Lung (tissue), 12 donors: ENCODE results near the gene IL17B. TPM values are rescaled to one million over a fixed set of nuclear protein-coding genes. Genes with fewer than 3 reads are reported as not detected.

ENCODE experiments used
- ATAC-seq: fragments of 200-7000 bp; cut with Tn5 transposase; one replicate; pipeline ENCODE4 v1.9.1; 2020; ENCODE audit warnings: moderate number of reproducible peaks; ENCODE audit not compliant: insufficient read depth, low FRiP score
- DNase-seq, 3 donors: peaks; one replicate each; pipeline ENCODE4 v3.0.0-alpha.2; 2013 to 2017
- H3K27ac ChIP-seq, 2 donors: one replicate each; pipeline ENCODE4 v1.5.1; 2013; ENCODE audit warnings: mild to moderate bottlenecking in 2 of 2, moderate library complexity in 2 of 2, control low read depth in 1 of 2, inconsistent platforms in 1 of 2, low read depth in 1 of 2, low read length in 1 of 2
- H3K27me3 ChIP-seq, 3 donors: one replicate each; pipeline ENCODE4 v1.5.1; 2013; ENCODE audit warnings: low read length in 2 of 3; ENCODE audit not compliant: control insufficient read depth in 3 of 3, insufficient read depth in 3 of 3
- H3K36me3 ChIP-seq, 4 donors: one replicate each; pipeline ENCODE4 v1.5.1; 2013; ENCODE audit warnings: low read length in 4 of 4, mild to moderate bottlenecking in 1 of 4, moderate library complexity in 1 of 4; ENCODE audit not compliant: control insufficient read depth in 4 of 4, insufficient read depth in 4 of 4
- H3K4me1 ChIP-seq, 5 donors: one replicate each; pipeline ENCODE4 v1.5.1; 2013; ENCODE audit warnings: low read length in 5 of 5, mild to moderate bottlenecking in 2 of 5, moderate library complexity in 1 of 5; ENCODE audit not compliant: control insufficient read depth in 5 of 5, insufficient read depth in 5 of 5
- H3K4me3 ChIP-seq: one replicate; pipeline ENCODE4 v1.5.1; 2013; ENCODE audit warnings: mild to moderate bottlenecking, control low read depth, moderate library complexity
- H3K9ac ChIP-seq, 2 donors: one replicate each; pipeline ENCODE4 v1.5.1; 2013; ENCODE audit warnings: low read length in 2 of 2, control low read depth in 1 of 2; ENCODE audit not compliant: insufficient read depth in 1 of 2
- H3K9me3 ChIP-seq, 4 donors: one replicate each; pipeline ENCODE4 v1.5.1; 2013; ENCODE audit warnings: low read length in 3 of 4, mild to moderate bottlenecking in 1 of 4, moderate library complexity in 1 of 4; ENCODE audit not compliant: control insufficient read depth in 4 of 4, insufficient read depth in 3 of 4
- WGBS, 2 donors: extraction: QIAGEN DNeasy Blood & Tissue Kit; methylation state at CpG; one replicate each; pipeline ENCODE4 v1.1.7; 2013; 5-methylcytosine and 5-hydroxymethylcytosine counted together
- polyA plus RNA-seq, 2 donors: library from polyadenylated mRNA; stranded (reverse); fragments of 200-250 nt; gene quantifications; one replicate each; pipeline ENCODE4 v1.2.1, GENCODE V29; 2013
- total RNA-seq, 2 donors: library from RNA; depleted of rRNA in 1 of 2; stranded (reverse); fragments of >200 nt in 1 of 2; gene quantifications; one replicate each; pipeline ENCODE4 v1.2.1, GENCODE V29; 2014 to 2021
- TF ChIP-seq, protein P1 (sequence below): IDR thresholded peaks from 2 replicates; pipeline ENCODE4 v1.5.1; 2012; ENCODE audit warnings: mild to moderate bottlenecking; ENCODE audit errors: control extremely low read depth, extremely low read depth
- donor health status: control.
- donor health status: control.
- donor health status: Bipolar disorder and iron deficiency.
- donor health status: healthy.
- donor health status: DM: yes; HTN: yes; CAD: no.

IL17B gene
- total and polyA plus RNA-seq, 4 donors: 0.26 to 1.3 (median 0.39) TPM

DNA sequence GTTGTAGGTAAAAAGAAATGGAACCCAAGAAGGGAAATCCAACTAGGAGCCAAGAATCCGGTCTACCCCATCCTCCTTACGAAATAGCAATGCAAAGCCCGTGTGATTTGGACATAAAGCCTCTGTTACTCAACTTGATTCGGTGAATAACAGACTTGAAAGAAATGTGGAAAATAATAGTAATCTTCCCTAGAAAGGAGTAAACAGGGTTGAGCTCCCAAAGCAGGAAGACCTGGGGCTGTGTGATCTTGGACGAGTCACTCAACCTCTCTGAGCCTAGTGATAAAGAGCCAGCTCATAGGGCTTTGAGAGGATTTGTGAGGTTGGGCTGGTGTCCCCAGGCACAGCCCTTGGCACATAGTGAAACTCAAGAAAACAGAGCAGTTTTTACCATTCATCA lies 42.7 kb upstream of the IL17B start:
- no peak overlapping the region for H3K4me3 ChIP-seq

DNA sequence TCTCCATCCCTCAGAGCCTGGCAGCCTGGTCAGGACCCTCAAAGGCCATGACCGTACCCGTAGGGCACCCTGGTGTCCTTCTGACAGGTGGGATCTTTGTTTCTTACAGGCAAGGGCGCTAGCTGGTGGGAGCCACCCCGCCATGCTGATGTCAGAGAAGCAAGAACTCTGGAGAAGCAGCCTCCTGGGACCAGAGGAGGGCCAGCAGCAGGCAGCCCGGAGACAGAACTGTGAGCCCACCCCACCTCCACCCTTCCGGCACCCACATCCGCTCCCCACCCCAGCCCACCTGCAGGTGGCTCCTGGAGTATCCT lies 42.2 kb upstream of the IL17B start:
- WGBS, 2 donors: 74 to 83% methylated on average over 7 of the region's 7 CpGs
- Histone ChIP-seq H3K27me3 (no peaks in the 10 kb centered on the region), H3K9me3 (no peaks in the 10 kb centered on the region), H3K27ac (peak overlapping the region; percentile 65 to 68), H3K36me3 (peaks cover 0 to 52% (median 17%) of the 10 kb centered on the region in 4 donors), H3K4me1 (peaks cover 8 to 83% (median 55%) of the 10 kb centered on the region in 5 donors), H3K4me3 (no peak overlapping the region), H3K9ac (no peak overlapping the region)
- TF ChIP-seq, protein P1, sequence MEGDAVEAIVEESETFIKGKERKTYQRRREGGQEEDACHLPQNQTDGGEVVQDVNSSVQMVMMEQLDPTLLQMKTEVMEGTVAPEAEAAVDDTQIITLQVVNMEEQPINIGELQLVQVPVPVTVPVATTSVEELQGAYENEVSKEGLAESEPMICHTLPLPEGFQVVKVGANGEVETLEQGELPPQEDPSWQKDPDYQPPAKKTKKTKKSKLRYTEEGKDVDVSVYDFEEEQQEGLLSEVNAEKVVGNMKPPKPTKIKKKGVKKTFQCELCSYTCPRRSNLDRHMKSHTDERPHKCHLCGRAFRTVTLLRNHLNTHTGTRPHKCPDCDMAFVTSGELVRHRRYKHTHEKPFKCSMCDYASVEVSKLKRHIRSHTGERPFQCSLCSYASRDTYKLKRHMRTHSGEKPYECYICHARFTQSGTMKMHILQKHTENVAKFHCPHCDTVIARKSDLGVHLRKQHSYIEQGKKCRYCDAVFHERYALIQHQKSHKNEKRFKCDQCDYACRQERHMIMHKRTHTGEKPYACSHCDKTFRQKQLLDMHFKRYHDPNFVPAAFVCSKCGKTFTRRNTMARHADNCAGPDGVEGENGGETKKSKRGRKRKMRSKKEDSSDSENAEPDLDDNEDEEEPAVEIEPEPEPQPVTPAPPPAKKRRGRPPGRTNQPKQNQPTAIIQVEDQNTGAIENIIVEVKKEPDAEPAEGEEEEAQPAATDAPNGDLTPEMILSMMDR: no peak
- ATAC-seq (no peak), DNase-seq (no peak)

More for the DNA sequence above, 42.7 kb upstream of the IL17B start:
- ATAC-seq (no peak), DNase-seq (peak in 2 of 3 donors; percentile 48 to 65)
- 37 to 57% methylated on average over 5 of the region's 5 CpGs for WGBS, 2 donors
- H3K27ac ChIP-seq: peak overlapping the region; percentile 65 to 80
- no peak overlapping the region for H3K9ac ChIP-seq
- peaks cover 8 to 78% (median 50%) of the 10 kb centered on the region in 5 donors for H3K4me1 ChIP-seq
- peaks cover 0 to 54% (median 18%) of the 10 kb centered on the region in 4 donors for H3K36me3 ChIP-seq
- H3K9me3 ChIP-seq: no peaks in the 10 kb centered on the region
- H3K27me3 ChIP-seq: no peaks in the 10 kb centered on the region
- TF ChIP-seq, protein P1: no peak

DNA sequence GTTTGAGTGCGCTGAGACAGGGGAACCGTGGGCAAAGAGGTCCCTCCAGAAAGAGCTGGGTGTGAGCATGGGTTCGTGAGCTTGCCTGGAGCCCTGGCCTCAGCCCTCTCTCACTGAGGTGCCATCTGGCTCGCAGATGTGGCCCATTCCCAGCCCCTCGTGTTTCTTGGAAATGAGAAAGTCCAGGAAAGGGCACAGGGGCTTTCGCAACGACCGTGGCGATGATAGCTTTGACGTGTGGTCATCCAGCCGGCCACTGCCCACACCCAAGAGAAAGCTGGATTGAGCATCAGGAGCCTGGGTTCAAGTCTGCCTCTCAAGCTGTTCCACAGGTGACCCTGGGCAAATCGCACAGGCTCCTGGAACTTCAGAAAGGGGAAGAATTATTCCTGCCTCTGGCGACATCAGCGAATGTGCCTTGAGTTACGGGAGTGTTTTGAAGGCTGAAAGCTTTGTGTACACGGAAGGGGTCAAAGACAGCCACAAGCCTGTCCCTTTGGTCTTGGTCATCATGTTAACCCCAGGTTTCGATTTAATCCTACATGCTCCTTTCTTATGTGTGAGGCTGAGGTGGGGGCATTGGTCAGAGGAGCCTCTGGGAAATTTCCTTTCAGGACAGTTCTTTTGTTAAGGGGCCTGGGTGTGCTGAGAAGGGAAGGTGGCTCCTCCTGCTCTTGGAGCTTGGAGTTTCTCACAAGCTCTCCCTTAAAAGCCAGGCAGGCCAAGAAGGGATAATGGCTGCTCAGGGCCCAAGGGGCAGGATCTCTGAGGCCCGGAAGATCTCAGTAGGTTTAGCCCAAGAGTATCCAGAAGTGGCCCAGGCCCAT lies 41.7 kb upstream of the IL17B start:
- Histone ChIP-seq H3K27ac (peak overlapping the region; percentile 65 to 68), H3K4me1 (peaks cover 8 to 87% (median 59%) of the 10 kb centered on the region in 5 donors), H3K9ac (peak overlapping the region in 1 of 2 donors; percentile 30), H3K4me3 (no peak overlapping the region), H3K9me3 (no peaks in the 10 kb centered on the region), H3K27me3 (no peaks in the 10 kb centered on the region), H3K36me3 (peaks cover 0 to 50% (median 14%) of the 10 kb centered on the region in 4 donors)
- TF ChIP-seq, protein P1: no peak
- ATAC-seq (no peak), DNase-seq (peak; percentile 43 to 64 (median 46))
- 56 to 64% methylated on average over 18 of the region's 18 CpGs for WGBS, 2 donors
